Mesenteric fat pad (tissue), 1 donor: ENCODE measurements around the gene KIAA0825. TPM values are rescaled to one million over a fixed set of nuclear protein-coding genes. Genes with fewer than 3 reads are reported as not detected.
"Not testable (repeated sequence)": the region's sequence is repeated elsewhere in the genome, so short reads cannot be mapped to it uniquely, and the experiment has no call there.

Experiments
- DNase-seq: peaks from one replicate; pipeline ENCODE4 v3.0.0-alpha.2; 2020; ENCODE audit warnings: low spot score
- total RNA-seq: library from RNA; stranded (reverse); fragmentation: NEBNext Ultra II Directional; extraction: Animal tissue kit (Norgen Biotek cat#: 25700); gene quantifications from one replicate; pipeline ENCODE4 v1.2.1, GENCODE V29; 2021
- donor health status: DM: yes; HTN: yes; CAD: no.

Gene KIAA0825
- total RNA-seq, 1 donor from 2014 or later = 3.8 TPM

DNA sequence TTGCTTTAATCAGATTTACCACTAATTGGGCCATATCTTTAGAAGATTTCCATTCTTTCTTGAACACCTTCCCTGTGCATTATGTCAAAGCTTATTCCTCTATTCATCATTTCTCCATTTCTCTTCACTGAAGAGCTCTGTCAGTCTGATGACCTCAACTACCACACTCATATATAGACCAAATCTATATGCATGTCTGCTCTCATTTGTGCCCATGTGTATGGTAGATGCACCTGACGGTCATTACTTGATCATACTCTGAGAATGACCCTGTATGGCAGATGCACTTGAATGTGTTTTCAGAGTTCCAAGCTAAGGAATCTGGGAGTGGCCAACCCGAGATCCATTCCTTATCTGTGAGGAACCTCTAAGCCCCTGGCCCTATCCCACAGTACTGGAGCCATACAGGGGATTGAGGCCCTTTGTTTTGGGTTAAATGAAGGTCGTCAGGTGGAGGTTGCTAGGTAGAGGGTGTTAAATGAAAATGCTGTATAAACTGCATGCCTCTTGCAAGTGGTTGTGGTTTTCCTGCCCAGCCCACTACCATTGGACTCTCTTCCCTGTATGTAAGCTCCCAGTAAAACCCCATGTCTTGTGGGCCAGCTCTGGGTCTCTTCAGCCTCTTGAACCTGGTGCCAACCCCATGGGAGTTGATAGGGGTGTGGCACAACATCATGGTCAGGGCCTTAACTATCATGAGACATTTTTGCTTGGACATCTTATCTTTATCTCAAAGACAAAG, 229.5 kb downstream of the KIAA0825 start:
- no peak for DNase-seq

DNA sequence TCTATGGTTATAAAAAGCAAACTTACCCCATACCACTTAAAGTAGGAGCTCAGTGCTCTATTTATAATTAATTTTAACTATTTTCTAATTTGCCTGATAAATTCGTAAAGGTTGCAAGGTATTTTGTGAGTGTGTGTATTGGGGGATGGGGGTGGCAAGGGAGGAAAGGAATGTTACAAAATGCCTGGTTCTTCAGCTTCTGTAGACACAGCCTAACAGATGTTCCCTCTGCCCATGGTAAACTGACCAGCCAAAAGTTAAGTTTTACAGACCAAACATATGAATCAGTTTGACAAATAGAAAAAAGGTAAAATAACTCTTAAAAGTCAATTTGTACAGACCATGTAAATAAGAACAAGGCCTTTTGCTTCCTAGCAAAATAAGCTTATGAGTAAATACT, 232.6 kb downstream of the KIAA0825 start:
- no peak for DNase-seq

DNA sequence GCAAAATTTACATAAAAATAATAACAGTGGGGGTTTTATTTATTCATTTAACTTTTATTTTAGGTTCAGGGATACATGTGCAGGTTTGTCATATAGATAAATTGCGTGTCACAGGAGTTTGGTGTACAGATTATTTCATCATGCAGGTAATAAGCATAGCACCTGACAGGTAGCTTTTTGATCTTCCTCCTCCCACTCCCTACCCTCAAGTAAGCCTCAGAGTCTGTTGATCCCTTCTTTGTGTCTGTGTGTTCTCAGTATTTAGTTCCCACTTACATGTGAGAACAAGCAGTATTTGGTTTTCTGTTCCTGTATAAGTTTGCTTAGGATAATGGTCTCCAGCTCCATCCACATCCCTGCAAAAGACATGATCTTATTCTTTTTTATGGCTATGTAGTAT, 240.3 kb downstream of the KIAA0825 start:
- no peak for DNase-seq

DNA sequence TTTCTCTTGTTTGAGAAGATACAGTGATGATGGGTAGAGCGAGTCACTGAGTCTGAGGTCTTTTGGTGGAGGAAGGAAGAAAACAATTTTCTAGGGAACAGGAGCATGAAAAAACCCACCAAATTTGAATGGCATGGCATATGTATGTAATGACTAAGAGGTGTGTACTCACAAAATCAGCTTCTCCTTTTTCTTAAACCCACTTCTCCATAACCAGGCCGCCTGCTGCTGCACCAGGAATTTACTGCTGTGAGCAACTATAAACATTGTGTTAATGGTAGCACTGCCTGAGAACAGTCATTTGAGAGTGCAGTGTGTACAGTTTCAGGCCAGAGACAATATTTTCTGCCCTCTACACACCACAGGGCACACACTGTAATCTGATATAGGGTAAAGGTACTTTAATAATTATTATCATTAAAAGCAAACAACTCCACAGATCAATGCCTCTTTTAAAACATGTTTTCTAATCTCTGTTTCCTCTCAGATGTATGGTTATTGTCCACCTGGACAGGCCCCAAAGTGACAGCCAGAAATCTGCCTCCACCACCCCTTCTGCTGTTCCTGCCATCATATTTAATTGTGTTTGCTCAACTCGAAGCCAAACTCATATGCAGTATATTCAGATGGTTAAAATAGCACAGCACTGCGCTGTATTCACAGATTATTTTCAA, 241.6 kb downstream of the KIAA0825 start:
- DNase-seq = no peak

DNA sequence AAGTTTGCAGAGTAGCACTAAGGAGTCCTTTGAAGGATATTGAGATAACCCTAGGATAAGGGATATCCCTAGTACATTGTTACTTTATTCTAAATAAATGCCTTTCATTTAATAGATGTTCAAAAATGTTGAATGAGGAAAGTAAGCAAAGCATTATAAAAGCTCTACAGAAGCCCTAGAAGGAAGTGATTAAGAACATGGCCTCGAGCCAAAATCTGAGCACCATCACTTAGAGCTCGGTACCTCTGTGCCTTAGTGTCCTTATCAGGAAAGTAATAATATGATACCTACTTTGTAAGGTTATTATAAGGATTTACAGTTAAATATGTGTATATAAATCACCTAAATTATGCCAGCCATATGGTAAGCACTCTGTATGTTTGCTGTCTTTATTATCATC, 242.6 kb downstream of the KIAA0825 start:
- no peak for DNase-seq

DNA sequence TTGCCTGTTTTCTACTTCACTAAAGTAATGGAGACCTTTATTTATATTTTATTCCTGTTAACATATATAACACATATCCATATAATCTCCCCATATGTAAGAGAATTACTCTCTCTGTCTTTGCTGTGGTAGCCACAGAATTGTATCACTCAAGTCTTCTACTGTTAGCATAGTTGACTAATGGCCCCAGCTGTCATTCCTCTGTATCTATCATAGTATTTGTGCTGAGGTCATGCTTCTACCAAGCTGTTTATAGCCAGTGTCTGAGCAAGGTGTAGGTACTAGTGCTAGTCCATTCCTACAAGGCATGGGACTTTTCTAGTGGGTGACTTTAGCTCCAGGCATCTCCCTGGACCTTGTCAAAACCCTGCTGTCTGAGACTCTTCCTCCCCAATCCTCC, 244.1 kb downstream of the KIAA0825 start:
- no peak for DNase-seq

DNA sequence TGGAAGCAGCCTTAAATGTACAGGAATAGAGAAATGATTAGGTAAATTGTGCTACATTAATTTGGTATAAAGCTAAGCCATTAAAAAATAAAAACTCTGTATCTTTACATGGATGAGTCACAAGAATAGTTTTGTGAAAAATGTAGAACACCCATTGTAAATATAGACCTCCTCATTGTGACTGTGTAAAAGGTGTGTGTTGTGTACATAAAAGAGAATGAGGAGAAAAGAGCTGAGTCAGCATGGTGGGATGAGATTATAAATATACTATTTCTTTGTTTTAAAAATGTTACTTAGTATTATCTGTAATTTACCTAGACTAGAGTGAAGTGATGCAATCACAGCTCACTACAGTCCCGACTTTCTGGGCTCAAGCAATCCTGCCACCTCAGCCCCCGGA, 250.5 kb downstream of the KIAA0825 start:
- DNase-seq = no peak

DNA sequence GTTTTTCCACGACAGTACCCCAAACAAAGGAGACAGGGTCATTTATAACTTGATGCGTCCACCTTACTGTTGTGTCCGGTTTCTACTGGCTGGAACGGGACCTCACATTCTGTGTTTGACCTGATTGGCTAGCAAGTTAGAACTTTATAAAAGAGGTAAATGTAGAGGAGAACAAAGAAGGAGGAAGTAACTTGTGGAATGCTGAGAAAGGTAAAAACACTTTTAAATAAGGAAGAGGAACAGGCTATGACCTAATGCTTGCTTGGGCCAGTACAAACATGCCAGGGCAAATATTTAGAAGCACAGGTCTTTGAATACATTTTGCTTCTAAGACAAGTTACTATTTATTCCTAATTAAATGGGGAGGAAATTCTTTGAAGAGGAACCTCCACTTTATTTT, 251.6 kb downstream of the KIAA0825 start:
- no peak for DNase-seq

DNA sequence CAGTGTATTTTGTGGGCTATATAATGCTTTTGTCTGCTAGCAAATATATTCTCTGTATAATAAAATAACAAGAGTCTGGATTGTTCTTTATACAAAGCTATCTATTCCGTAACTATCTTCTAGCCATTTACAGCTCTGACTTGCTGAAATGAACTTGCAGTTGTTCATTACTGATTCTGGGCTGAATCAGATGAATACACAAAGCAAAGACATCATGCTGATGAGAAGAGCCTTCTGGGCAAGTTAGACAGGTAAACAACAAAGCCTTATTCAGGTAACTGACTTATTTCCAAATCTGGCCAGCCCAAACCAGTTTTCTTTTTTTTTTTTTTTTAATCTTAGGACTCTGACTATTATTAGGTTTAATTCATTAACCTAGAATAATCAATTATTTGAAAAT, 255.5 kb downstream of the KIAA0825 start:
- DNase-seq = no peak

DNA sequence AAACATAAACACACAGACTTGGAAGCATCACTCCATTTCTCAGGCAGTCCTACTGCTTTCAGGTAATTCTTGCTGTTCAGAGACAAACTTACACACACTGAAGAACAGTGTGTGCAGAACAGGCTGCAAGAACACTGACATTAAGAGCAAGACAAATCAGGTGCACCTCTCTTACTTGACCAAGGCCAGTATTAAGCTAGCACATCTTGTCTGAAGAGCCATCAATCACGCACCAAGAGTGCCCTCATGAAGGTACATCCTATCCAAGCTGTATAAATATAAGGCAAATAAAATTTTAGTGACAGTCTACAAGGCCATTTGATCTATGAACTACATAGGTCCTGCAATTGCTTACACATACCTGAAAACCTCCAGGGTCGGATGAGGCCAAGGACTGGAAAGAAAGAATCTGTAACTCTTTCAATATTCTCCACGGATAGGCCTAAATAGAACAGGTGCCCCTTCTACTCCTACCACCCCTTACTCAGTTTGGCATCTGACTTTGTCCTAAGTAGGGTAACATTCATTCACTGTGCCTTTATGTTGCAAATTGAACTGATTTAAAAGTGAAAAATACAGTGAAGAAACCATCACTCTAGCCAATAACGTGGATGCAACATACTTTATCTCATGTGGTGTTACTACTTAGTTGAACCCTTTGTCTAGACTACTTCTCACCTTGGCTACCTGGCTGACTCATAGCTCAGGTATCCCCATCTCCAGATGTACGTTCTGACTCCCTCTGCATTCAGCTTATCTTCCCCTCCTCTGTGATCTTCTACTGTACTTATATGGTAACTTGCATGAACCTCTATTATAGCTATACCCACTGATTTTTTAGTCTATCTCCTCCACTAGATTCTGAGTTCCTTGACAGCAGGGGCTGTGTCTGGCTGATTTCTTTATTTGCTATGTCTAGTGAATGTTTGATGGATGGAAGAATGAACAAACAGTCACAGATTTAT, 256.3 kb downstream of the KIAA0825 start:
- no peak for DNase-seq

DNA sequence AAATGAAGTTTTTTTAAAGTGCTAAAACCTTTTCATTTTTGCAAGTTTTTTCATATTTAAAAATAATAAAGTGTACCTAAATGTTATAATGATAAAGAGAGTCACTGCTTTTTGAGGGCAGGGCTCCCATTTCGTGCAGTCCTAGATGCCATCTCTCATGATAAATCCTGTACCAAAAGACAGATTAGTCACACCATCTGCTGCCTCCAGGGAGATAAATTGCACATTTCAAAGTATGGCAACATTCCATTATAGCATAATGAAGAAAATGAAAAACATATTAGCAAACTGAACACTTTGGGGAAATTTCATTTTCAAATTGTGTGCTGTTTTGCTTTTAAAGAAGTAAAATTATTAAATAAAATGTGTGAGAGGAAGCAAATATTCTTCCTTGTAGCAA, 257.2 kb downstream of the KIAA0825 start:
- no peak for DNase-seq

DNA sequence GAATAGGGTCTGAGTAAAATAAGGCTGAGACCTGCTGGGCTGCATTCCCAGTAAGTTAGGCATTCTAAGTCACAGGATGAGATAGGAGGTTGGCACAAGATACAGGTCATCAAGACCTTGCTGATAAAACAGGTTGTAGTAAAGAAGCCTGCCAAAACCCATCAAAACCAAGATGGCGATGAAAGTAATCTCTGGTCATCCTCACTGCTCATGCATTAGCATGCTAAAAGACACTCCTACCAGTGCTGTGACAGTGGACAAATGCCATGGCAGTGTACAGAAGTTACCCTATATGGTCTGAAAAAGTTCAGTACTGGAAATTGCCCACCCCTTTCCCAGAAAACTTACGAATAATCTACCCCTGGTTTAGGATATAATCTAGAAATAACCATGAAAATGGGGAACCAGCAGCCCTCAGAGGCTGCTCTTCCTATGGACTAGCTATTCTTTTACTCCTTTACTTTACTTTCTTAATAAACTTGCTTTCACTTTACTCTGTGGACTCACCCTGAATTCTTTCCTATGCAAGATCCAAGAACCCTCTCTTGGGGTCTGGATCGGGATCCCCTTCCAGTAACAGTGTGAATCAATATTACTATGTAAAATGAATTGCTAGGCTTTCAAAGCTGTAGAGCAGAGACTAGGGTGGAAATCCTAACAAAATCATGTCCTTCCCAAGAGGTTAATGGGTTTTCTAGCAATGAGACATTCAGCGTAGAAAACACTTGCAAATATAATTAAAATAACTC, 257.8 kb downstream of the KIAA0825 start:
- no peak for DNase-seq

DNA sequence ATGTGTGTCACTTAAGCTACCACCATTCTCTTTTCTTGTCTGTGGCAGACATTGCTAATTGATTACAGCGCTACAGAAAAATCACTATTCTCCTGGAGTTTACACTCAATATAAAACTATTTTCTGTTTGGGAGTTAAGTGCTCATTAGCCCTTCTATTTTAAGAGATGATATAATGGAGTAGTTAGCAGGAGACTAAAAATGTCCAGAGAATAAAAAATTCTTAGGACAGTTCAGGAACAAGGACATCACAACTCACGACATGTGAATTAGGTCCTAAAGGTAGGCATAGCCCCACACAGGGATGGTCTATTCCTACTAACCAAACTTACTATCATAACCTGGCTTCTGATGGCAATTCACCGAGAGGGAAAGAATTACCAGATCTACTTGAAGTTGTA, 258.5 kb downstream of the KIAA0825 start:
- DNase-seq = no peak

DNA sequence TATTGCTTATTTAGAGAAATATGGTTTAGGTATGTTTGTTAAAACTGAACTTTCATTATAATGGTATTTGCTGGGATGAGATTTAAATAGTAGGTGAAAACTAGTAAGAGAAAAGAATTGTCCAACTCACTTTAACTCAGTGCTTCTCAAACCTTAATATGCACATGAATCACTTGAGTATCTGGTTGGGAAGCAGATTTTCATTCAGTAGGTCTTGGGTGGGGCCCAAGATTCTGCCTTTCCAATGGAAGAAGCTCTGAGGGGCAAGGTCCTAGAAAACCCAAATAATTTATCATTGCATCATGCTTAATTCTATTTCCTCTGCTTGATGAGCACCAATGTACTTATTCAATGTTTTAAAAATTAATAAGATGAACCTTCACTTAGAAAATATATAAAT, 262.6 kb downstream of the KIAA0825 start:
- DNase-seq = no peak

DNA sequence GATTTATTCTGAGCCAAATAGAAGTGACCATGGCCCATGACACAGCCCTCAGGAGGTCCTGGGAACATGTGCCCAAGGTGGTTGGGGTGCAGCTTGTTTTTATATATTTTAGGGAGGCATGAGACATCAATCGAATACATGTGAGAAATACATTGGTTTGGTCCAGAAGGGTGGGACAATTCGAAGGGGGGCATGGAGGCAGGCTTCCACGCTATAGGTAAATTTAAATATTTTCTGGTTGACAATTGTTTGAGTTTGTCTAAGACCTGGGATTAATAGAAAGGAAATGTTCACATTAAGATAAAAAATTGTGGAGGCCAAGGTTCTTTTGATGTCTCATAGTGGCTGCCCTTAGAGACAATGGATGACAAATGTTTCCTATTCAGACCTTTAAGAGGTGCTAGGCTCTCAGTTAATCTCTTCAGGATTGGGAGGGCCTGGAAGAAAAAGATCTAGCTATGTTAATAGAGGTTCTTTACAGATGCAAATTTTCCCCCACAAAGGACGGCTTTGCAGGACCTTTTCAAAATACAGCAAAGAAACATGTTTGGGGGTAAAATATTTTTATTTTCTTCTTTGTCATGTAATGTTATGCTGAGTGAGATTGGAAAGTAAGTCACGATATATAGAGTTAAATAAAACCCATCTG, 263.4 kb downstream of the KIAA0825 start:
- not testable (repeated sequence) for DNase-seq

DNA sequence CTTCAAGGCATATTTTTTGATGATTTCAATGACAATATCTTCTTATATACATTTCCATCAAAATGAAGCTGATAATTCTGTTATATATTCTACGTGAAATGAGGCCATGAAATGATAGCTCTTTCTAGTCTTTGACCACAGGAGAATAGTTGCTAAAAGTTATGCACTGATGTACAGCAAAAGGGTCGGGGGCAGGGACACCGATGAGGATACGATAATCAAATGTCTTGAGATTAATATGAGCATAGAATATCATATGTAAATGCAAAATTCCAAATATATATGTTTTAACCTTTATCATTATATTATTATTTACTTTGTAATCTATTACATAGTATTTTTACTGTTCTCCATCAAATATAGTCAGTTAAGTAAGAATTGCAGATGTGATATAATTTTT, 264.8 kb downstream of the KIAA0825 start:
- DNase-seq = no peak

DNA sequence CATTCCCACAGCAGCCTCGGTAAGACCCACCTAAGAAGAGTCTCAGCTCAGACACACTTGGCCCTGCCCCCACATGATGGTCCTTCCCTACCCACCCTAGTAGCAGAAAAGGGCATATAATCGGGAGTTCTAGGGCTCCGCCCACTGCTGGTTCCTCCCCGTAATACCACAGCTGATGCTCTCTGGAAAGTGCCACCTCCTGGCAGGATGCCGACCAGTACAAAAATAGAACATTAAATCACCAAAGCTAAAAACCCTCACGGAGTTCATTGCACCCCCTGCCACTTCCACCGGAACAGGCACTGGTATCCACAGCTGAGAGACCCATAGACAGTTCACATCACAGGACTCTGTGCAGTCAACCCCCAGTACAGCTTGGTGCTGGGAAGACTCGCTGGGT, 271.3 kb downstream of the KIAA0825 start:
- DNase-seq = no peak

DNA sequence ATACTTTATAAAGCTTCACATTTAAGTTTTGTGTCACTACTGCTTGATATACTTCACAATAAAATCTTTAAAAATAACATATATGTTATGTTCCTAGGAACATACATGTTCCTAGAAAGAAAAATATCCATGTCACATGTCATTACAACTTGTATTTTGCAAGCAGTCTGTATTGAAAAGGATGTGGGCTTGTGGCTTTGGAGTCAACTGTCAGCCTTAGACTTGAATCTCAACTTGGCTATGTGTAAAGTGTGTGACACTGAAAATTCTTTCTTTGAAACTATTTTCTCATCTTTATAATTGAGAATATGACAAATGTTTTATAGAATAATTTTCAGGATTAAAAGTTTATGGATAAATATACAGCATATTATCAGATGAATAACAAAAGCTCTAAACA, 273.1 kb downstream of the KIAA0825 start:
- DNase-seq = no peak

DNA sequence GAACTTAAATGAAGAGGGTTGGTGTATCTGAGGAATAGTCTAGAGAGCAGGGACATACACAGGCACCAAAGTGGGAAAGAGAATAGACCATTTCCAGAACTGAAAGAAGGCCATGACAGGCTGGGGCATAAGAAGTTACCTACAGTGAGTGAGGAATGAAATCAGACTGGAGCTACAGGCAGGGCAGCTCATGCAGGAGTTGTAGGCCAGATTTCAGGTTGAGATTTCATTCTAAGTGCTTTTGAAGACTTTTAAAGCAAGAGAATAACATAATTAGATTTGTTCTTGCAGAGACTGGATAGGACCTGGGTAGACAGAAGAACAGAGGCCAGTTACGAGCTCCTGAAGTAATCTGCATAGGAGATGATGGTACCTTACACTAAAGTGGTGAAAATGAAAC, 280.8 kb downstream of the KIAA0825 start:
- no peak for DNase-seq

DNA sequence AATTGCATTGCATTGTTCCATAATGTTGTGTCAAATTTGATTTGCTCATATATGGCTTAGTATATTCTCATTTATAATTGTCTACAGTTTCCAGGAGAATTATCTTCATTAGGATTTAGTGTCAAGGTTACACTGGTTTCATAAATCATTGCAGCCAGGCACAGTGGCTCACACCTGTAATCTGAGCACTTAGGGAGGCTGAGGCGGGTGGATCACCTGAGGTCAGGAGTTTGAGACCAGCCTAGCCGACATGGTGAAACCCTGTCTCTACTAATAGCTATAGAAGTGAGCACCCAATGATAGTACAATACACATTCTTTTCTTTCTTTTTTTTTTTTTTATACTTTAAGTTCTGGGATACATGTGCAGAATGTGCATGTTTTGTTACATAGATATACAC, 282.5 kb downstream of the KIAA0825 start:
- DNase-seq = no peak

DNA sequence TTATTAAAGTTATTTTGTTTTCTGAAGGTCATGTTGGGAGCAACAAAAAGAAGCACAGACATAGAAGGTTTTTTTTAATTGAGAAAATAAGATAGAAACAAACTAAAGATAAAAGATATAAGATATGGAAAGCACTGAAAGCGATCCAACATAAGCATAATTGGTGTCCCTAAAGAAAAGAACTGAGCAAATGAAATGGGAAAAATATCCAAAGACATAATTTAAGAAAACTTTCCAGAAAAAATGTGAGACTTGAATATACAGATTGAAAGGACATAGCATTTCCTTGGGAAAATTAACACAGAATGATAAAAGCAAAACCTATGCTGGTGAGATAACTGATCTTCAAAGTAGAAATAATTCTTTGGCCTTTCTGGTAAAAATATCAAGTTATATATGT, 289.3 kb downstream of the KIAA0825 start:
- DNase-seq = no peak
